ENCODE measurements around the gene INF2.
A peak's percentile ranks its signal among the peaks of the same experiment; 100 is the strongest.

Gene INF2

DNA sequence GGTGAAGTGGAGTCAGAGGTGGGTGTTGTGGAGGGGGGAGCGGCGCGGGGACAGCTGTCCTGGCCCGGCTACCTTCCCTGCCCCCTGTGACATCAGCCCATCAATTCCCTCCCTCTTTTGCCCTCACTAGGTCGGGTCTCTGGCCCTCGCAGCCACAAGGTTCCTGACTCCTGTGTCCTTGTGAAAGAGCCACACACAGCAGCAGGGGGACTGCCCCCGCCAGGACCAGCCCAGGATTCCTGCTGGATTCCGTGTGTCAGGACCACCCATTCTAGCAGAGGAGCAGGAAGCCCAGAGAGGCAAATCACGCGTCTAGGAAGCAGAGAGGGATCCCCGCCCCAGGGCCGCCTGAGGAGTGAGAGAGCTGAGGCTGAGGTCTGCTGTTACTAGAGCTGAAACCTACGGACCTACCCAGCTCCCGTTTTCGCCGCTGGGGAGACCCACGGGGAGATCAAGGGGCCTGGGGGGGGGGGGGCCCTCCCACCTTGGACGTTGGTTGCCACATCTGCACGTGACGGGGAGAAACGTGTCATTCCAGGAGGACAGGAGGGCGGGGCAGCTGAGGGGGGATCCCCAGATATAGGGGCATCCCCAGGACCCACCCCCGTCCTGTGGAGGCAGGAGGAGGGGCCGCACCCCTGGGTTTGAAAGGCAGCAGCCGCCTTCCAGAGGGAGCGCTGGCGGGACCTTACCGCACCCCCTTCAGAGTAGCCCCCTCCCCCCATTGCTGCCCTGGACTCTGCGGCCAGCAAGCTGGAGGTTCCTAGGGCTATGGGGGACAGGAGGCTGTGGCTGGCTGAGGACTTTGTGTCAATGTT, 12.5 kb upstream of the INF2 start:
- Mint-ChIP-seq H3K27ac (peak overlapping the region; percentile 97), H3K27me3 (peaks cover 13% of the 10 kb centered on the region), H3K36me3 (ENCODE audit: low read depth) (no peaks in the 10 kb centered on the region), H3K4me1 (ENCODE audit: low read depth) (peaks cover 84% of the 10 kb centered on the region), H3K9me3 (no peaks in the 10 kb centered on the region), H3K4me3 (peak overlapping the region; percentile 84)
- intact Hi-C loops (cut with micrococcal nuclease): no loop called here

DNA sequence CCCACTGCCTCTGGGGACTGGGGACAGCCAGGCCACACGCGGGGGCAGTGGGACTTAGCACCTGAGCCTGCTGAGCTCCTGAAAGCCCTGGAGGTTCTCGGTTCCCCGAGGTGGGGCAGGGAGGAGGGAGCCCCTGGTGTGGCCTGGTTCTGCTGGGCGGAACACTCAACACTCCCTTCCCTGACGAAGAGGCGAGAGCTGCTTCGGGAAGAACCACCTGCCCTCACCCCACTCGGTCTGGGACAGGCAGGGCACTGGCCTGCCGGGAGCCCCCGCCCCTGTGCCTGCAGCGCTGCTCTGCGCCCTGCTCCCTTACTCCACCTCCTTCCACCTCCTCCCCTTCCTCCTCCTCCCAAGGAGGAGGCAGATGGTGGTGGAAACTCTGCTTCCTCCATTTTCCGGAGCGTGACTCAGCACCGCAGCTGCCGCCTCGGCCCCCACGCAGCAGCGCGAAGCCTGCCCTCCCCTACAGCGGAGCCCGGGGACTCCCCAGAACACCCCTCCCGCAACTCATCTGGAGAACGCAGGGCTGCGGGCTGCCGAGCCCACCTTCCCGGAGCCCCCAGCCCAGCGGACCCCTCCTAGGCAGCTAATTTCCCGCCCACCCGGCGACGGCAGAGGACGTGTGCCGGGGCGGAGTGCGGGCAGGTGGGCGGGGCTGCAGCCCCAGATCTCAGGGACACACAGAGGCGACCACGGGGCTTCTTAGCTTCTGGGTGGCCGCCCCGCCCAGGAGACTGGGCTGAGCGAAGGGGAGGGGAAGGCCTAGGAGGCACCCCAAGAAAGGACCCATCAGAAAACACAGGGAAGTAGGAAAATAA, 11.7 kb upstream of the INF2 start:
- Mint-ChIP-seq H3K9me3 (no peaks in the 10 kb centered on the region), H3K4me3 (peak overlapping the region; percentile 84), H3K27ac (peak overlapping the region; percentile 97), H3K27me3 (peaks cover 13% of the 10 kb centered on the region), H3K36me3 (ENCODE audit: low read depth) (no peaks in the 10 kb centered on the region), H3K4me1 (ENCODE audit: low read depth) (peaks cover 81% of the 10 kb centered on the region)
- intact Hi-C loops (cut with micrococcal nuclease): no loop called here

DNA sequence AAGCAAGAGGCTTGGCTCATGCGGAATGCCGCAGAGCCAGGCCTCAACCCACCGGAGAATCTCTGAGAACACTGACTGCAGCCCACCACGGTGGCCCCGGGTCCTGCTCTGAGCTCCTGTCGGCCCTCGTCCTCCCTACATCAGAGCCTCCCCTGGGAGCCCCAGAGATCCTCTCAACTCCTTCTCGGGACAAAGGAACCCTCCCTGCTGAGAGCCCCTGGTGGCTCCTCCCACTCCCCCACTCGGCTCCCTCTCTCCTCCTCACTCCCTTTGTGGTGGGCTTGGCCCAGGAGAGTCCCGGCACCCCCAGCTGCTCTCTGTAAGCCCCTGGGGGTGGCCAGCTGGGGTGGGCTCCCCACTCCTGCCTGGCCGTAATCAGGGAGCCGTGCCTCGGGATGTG, 11.1 kb upstream of the INF2 start:
- intact Hi-C loops (cut with micrococcal nuclease): no loop called here
- H3K36me3 Mint-ChIP-seq (ENCODE audit: low read depth): no peaks in the 10 kb centered on the region
- H3K27ac Mint-ChIP-seq: peak overlapping the region; percentile 97
- H3K27me3 Mint-ChIP-seq: peaks cover 13% of the 10 kb centered on the region
- H3K9me3 Mint-ChIP-seq: no peaks in the 10 kb centered on the region
- peak overlapping the region; percentile 84 for H3K4me3 Mint-ChIP-seq
- peaks cover 81% of the 10 kb centered on the region for H3K4me1 Mint-ChIP-seq (ENCODE audit: low read depth)

DNA sequence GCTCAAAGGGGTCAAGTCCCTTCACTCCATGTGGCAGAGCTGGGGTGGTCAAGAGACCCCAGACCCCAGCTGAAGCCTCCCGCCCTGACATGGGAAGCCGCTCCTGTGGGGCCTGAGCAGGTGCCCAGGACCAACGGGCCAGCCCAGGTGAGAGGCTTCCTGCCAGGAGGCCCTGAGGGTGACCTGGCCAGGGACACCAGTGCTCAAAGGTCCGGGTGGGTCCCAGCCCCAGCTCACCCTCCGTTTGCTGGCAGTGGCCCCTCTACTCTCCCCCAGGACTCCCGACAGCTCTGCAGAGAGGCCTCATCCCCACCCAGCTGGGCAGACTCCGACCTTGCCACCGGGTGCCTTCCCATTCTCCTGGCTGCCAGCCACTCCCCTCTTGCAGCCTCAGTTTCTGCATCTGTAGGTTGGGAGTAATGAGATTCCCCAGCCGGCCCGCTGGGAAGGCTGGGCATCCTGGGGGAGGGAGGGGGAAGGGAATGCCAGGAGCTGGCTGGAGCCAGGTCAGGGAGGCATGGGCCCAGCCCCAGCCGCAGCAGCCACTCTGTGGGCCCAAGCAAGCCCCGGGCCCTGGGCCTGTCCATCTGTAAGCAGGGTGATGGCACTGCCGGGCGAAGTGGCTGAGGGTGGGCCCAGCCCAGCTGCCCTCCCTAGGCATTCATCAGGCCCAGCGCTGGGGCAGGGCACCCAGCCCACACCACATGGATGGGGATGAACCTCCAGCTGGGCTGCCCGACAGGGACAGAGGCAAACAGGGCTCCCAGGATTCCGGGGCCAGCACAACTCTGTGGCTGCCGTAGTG, 10.3 kb upstream of the INF2 start:
- H3K27me3 Mint-ChIP-seq: peaks cover 13% of the 10 kb centered on the region
- peak overlapping the region; percentile 97 for H3K27ac Mint-ChIP-seq
- H3K4me3 Mint-ChIP-seq: peak overlapping the region; percentile 84
- H3K4me1 Mint-ChIP-seq (ENCODE audit: low read depth): peaks cover 75% of the 10 kb centered on the region
- no peaks in the 10 kb centered on the region for H3K9me3 Mint-ChIP-seq
- intact Hi-C loops (cut with micrococcal nuclease): no loop called here
- no peaks in the 10 kb centered on the region for H3K36me3 Mint-ChIP-seq (ENCODE audit: low read depth)

DNA sequence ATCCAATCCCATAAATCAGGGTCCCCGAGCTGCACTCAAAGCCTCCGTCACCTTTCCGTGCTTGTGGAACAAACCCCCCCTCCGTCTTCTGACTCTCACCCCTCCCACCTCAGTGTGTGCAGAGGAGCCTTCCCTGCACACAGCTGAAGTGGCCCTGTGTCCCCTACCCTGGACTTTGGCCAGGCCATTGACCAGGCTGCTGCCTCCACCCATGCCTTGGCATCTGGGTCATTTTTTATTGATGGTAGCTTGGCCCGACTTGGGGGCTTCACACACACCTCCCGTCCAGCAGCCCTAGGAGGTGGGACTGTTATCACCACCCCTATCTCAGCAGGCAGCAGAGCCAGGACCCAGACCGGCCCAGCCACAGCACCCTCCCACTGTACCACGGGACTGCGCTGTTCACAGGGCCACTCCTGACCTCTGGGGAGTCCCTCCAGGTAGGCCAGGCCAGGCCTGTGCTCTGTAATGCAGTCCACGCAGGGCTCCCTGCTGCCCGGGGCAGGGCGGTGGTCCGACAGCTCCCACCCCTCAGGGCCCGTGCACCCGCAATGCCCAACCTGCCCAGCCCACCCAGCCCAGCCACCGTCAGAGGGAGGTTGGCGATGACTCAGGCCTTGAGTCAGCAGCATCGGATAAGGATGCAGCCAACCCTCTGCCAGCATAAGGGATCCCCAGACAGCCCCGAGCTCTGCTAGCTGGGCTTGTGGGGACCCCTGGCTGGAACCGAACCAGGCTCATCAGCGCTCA, 9.2 kb upstream of the INF2 start:
- no peaks in the 10 kb centered on the region for H3K36me3 Mint-ChIP-seq (ENCODE audit: low read depth)
- H3K27ac Mint-ChIP-seq: peak overlapping the region; percentile 97
- peaks cover 16% of the 10 kb centered on the region for H3K27me3 Mint-ChIP-seq
- intact Hi-C loops (cut with micrococcal nuclease): no loop called here
- no peaks in the 10 kb centered on the region for H3K9me3 Mint-ChIP-seq
- peak overlapping the region; percentile 62 for H3K4me3 Mint-ChIP-seq
- peaks cover 77% of the 10 kb centered on the region for H3K4me1 Mint-ChIP-seq (ENCODE audit: low read depth)

DNA sequence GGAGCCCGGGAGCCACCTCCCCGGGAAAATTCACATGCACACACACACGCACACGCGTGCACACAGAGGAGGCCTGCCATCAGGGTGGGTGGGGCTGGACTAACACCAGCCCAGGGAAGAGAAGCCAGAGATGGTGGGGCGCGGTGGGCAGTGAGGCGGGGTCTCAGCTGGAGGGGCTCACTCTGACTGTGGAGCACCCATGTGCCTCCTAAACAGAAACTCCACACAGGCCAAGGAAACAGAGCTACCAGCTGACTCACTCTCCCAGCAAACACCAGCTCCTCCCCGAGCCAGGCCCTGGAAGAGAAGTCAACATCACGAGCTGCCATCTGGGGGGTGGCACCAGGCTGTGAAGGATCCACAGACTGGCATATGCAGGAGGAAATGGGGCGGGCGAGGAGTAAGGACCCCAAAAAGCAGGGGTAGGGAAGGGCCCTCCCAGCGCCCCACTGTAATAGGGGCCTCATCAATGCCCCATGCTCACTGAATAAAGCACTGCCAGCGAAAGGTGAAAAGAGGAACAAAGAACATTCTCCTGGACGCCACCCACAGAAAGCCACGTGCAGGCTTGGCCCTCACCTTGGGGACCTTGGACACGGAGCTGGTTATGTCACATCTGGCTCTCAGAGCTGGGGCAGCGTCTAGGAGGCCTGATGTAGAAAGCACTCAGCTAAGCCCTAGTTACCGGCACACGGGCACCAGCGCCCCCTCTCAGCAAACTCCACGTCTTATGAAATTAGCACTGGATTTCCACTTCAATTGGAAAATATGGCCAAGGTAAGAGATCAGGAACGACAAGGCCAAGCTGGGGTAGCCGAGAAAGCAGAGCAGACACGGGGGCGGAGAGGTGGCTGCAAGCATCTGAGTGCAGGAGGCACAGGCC, 8.4 kb upstream of the INF2 start:
- H3K4me1 Mint-ChIP-seq (ENCODE audit: low read depth): peaks cover 79% of the 10 kb centered on the region
- H3K4me3 Mint-ChIP-seq: peak overlapping the region; percentile 62
- no peaks in the 10 kb centered on the region for H3K9me3 Mint-ChIP-seq
- H3K27ac Mint-ChIP-seq: peak overlapping the region; percentile 97
- no peaks in the 10 kb centered on the region for H3K36me3 Mint-ChIP-seq (ENCODE audit: low read depth)
- peaks cover 9% of the 10 kb centered on the region for H3K27me3 Mint-ChIP-seq
- intact Hi-C loops (cut with micrococcal nuclease): no loop called here

DNA sequence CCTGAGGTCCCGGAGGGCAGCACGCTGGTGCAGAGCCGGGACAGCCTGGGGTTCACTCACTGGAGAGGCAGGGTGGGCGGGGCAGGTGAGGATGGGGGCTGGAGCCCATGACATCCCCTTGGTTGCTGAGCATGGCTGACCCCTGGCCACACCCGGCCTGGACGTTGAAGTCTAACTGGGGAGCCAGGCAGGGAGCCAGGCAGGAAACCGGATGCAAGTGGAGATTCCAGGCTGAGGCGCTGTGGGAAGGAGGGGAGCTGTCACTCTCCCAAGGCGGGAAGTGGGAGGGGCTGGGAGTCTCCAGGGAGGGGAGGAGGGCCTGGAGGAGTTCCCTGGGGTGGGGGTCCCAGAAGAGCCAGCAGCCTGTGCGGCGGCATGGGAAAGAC, 7.7 kb upstream of the INF2 start:
- Mint-ChIP-seq H3K27ac (peak overlapping the region; percentile 97), H3K9me3 (no peaks in the 10 kb centered on the region), H3K27me3 (peaks cover 7% of the 10 kb centered on the region), H3K4me1 (ENCODE audit: low read depth) (peaks cover 81% of the 10 kb centered on the region), H3K36me3 (ENCODE audit: low read depth) (no peaks in the 10 kb centered on the region), H3K4me3 (peak overlapping the region; percentile 7)
- intact Hi-C loops (cut with micrococcal nuclease): no loop called here

DNA sequence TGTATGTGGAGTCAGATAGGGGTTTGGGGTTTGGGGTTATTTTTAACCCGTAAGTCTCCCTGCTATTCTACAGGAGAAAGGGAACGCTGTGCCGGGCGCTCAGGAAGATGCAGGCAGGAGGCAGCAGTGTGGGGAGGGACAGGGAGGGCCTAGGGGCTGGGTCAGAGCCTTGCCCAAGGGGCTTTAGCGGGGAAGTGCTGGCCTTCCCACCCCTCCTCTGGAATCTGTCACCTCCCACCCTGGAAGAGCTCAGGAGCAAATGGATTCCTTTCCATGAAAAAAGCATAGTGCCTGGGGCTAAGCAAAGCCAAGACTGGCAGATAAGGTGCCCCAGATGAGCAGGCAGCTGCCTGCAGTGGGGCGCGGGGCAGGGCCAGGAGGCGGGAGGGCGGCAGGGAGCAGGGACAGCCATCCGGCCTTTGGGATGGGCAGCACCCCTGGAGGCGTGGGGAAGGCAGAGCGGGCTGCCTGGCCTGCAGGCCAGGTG, 7.3 kb upstream of the INF2 start:
- Mint-ChIP-seq H3K9me3 (no peaks in the 10 kb centered on the region), H3K27me3 (peaks cover 6% of the 10 kb centered on the region), H3K4me3 (peak overlapping the region; percentile 7), H3K36me3 (ENCODE audit: low read depth) (no peaks in the 10 kb centered on the region), H3K27ac (peak overlapping the region; percentile 97), H3K4me1 (ENCODE audit: low read depth) (peaks cover 81% of the 10 kb centered on the region)
- intact Hi-C loops (cut with micrococcal nuclease): no loop called here

DNA sequence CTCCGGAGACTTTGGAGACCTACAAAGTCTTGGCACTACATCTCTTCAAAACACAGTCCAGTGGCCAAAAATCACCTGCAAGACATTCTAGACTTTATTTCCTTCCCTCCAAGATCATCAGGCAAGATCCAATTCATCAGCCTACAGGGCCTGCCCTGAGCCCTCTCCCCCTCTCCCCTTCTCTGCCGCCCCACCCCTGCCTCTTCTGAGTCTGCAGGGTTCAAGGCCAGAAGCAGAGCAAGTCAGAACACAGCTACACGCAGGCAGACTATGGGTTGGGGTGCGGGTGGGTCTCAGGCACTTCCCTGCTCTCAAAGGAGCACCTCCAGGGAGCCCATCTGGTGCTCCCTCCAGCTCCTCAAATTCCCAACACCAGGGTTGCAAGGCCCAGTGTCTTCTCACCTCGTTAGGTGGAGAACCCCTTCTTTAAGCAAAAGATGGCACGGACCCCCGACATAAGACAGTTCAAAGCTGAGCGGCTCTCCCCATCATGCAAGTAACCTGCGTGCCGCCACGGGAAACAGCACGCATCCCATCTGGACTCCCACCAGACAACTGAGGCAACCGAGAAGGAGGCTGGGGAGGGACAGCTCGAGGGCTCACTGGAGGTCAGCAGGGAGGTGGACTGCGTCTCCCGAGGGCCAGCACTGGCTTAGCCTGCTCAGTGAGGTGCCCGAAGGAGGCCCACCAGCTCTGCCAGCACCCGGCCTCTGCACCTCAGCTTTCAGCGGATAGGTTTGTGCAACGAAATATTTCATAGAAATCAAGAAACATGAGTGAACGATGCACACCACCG, 5.6 kb upstream of the INF2 start:
- no peak overlapping the region for H3K4me3 Mint-ChIP-seq
- peaks cover 19% of the 10 kb centered on the region for H3K27me3 Mint-ChIP-seq
- no peaks in the 10 kb centered on the region for H3K9me3 Mint-ChIP-seq
- H3K36me3 Mint-ChIP-seq (ENCODE audit: low read depth): no peaks in the 10 kb centered on the region
- no peak overlapping the region for H3K27ac Mint-ChIP-seq
- peaks cover 81% of the 10 kb centered on the region for H3K4me1 Mint-ChIP-seq (ENCODE audit: low read depth)
- intact Hi-C loops (cut with micrococcal nuclease): no loop called here

DNA sequence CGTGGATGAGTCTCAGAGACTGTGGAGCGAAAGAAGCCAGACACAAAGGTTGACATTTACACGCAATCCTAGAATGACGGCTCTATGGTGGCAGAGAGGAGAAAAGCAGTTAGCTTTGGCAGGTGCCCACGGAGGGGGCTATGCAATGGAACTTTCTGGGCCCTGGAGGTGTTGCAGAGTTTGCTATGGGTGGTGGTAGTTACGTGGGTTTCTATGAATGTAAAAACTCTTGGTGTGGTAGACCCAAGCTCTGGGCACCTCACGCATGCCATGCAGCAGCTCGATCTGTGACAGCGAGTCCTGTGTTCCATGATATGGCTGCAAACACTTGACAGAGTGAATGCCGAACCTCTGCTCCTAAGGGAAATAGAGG, 5.0 kb upstream of the INF2 start:
- no peak overlapping the region for H3K27ac Mint-ChIP-seq
- no peak overlapping the region for H3K4me3 Mint-ChIP-seq
- intact Hi-C loops (cut with micrococcal nuclease): no loop called here
- peaks cover 78% of the 10 kb centered on the region for H3K4me1 Mint-ChIP-seq (ENCODE audit: low read depth)
- H3K9me3 Mint-ChIP-seq: no peaks in the 10 kb centered on the region
- H3K36me3 Mint-ChIP-seq (ENCODE audit: low read depth): no peaks in the 10 kb centered on the region
- H3K27me3 Mint-ChIP-seq: peaks cover 19% of the 10 kb centered on the region

DNA sequence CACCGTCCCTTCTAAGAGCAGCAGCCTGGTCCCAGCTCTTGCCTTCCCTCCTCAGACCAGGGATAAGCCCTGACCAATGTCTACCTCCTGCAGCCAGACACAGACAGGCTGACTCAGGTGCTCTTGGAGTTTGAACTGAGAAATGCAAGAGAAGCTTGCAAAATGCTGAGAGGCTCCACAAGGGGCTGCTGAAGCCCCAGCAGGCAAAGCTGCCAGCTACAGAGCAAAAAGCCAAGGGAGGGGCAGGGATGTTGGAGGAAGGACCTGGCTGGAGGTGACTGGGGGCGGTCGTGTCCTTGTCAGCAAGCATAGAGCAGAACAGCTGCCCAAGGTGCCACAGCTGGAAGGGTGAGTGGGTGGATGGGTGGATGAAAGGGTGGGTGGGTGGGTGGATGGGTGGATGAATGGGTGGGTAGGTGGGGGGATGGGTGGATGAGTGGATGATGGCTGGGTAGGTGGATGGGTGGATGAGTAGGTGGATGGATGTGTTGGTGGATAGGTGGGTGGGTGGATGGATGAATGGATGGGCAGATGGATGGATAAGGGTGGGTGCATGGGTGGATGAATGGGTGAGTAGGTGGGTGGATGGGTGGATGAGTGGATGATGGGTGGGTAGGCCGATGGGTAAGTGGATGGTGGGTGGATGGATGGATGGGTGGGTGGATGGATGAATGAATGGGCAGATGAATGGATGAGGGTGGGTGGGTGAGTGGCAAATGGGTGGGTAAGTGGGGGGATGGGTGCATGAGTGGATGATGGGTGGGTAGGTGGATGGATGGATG, 4.0 kb upstream of the INF2 start:
- intact Hi-C loops (cut with micrococcal nuclease): no loop called here
- H3K27me3 Mint-ChIP-seq: peaks cover 19% of the 10 kb centered on the region
- H3K9me3 Mint-ChIP-seq: no peaks in the 10 kb centered on the region
- H3K36me3 Mint-ChIP-seq (ENCODE audit: low read depth): peaks cover 4% of the 10 kb centered on the region
- H3K27ac Mint-ChIP-seq: no peak overlapping the region
- peaks cover 69% of the 10 kb centered on the region for H3K4me1 Mint-ChIP-seq (ENCODE audit: low read depth)
- no peak overlapping the region for H3K4me3 Mint-ChIP-seq
